IMR-90 (cell line): ENCODE data around the gene SNED1. TPM values are rescaled to one million over a fixed set of nuclear protein-coding genes. Genes with fewer than 3 reads are reported as not detected.
A peak's percentile ranks its signal among the peaks of the same experiment; 100 is the strongest.

Source experiments
- ATAC-seq: fragments of 200-7000 bp; cut with Tn5 transposase; 2 replicates; pipeline ENCODE4 v1.9.1; 2020; ENCODE audit warnings: low read depth, mild to moderate bottlenecking, moderate library complexity
- BruUV-seq: library from RNA; stranded (reverse); fragments of 400-500 nt; replicated peaks from 2 replicates; lab custom pipeline; 2021; lab: Mats Ljungman, UMichigan
- CTCF ChIA-PET: fragments of 300-600 bp; formaldehyde crosslinking; extraction: SDS; loops from one replicate; lab custom pipeline; 2021; ENCODE audit warnings: antibody characterized with exemption; lab: Yijun Ruan, JAX
- POLR2A ChIA-PET: fragments of 300-600 bp; sonication (Branson Sonifier 250); formaldehyde crosslinking; loops from one replicate; lab custom pipeline; 2022; ENCODE audit warnings: antibody characterized with exemption; ENCODE audit not compliant: unreplicated experiment; lab: Charles Lee
- DNase-seq: peaks from one replicate; pipeline ENCODE4 v3.0.0; 2013
- H2AFZ ChIP-seq: replicated peaks from 2 replicates; pipeline ENCODE3; 2013; ENCODE audit warnings: low read length, mild to moderate bottlenecking; ENCODE audit not compliant: poor library complexity
- H2AK5ac ChIP-seq: 2 replicates; pipeline ENCODE4 v1.6.1; 2013; ENCODE audit warnings: low read depth, low read length, inconsistent platforms
- H2AK9ac ChIP-seq: replicated peaks from 2 replicates; pipeline ENCODE3; 2013; ENCODE audit warnings: mild to moderate bottlenecking, low read depth, low read length, moderate library complexity; ENCODE audit not compliant: poor library complexity
- H2BK120ac ChIP-seq: 2 replicates; pipeline ENCODE4 v1.6.1; 2013; ENCODE audit warnings: low read depth, low read length, inconsistent platforms
- H2BK15ac ChIP-seq: 3 replicates; pipeline ENCODE4 v1.6.1; 2013; ENCODE audit warnings: low read depth, low read length, inconsistent platforms
- H2BK20ac ChIP-seq: 2 replicates; pipeline ENCODE4 v1.6.1; 2013; ENCODE audit warnings: low read depth, mild to moderate bottlenecking, inconsistent platforms, low read length, moderate library complexity
- H2BK5ac ChIP-seq: 2 replicates; pipeline ENCODE4 v1.6.1; 2013; ENCODE audit warnings: mild to moderate bottlenecking, low read depth, low read length, inconsistent platforms; ENCODE audit not compliant: poor library complexity, severe bottlenecking
- H3K14ac ChIP-seq: replicated peaks from 2 replicates; pipeline ENCODE4 v1.6.1; 2013; ENCODE audit warnings: low read depth, low read length, inconsistent platforms
- H3K18ac ChIP-seq: 2 replicates; pipeline ENCODE4 v1.6.1; 2013; ENCODE audit warnings: low read depth, low read length, control low read depth
- H3K23ac ChIP-seq: 2 replicates; pipeline ENCODE4 v1.6.1; 2013; ENCODE audit warnings: low read depth, low read length, inconsistent platforms
- H3K27ac ChIP-seq: 2 replicates; pipeline ENCODE4 v1.5.1; 2013; ENCODE audit warnings: mild to moderate bottlenecking, control low read depth, low read length; ENCODE audit not compliant: insufficient read depth
- H3K27me3 ChIP-seq: 2 replicates; pipeline ENCODE4 v1.6.1; 2013; ENCODE audit warnings: low read length; ENCODE audit not compliant: control insufficient read depth, insufficient read depth
- H3K36me3 ChIP-seq: 2 replicates; pipeline ENCODE4 v1.6.1; 2013; ENCODE audit warnings: low read length, mixed read lengths; ENCODE audit not compliant: control insufficient read depth, insufficient read depth
- H3K4ac ChIP-seq: 2 replicates; pipeline ENCODE4 v1.6.1; 2013; ENCODE audit warnings: low read depth, low read length, inconsistent platforms
- H3K4me1 ChIP-seq: 2 replicates; pipeline ENCODE4 v1.6.1; 2013; ENCODE audit warnings: low read length, mixed read lengths; ENCODE audit not compliant: control insufficient read depth, insufficient read depth
- H3K4me2 ChIP-seq: 2 replicates; pipeline ENCODE4 v1.6.1; 2013; ENCODE audit warnings: low read depth, mild to moderate bottlenecking, control low read depth, low read length, moderate library complexity
- H3K4me3 ChIP-seq: 2 replicates; pipeline ENCODE4 v1.5.1; 2013; ENCODE audit warnings: low read depth, mild to moderate bottlenecking, control low read depth, low read length, moderate library complexity; ENCODE audit not compliant: insufficient read depth
- H3K56ac ChIP-seq: 2 replicates; pipeline ENCODE4 v1.6.1; 2013; ENCODE audit warnings: low read length, inconsistent platforms; ENCODE audit not compliant: insufficient read depth; ENCODE audit errors: extremely low read depth
- H3K79me1 ChIP-seq, 2 experiments: 2 replicates each; pipeline ENCODE4 v1.6.1; 2013; ENCODE audit warnings: low read length in 2 of 2, inconsistent platforms in 1 of 2, low read depth in 1 of 2
- H3K9ac ChIP-seq: 2 replicates; pipeline ENCODE4 v1.6.1; 2013; ENCODE audit warnings: low read depth, low read length, control low read depth
- H3K9me1 ChIP-seq: 2 replicates; pipeline ENCODE4 v1.6.1; 2013; ENCODE audit warnings: low read length, inconsistent platforms; ENCODE audit not compliant: insufficient read depth
- H3K9me3 ChIP-seq: 2 replicates; pipeline ENCODE4 v1.6.1; 2013; ENCODE audit warnings: low read length; ENCODE audit not compliant: control insufficient read depth, insufficient read depth
- H4K20me1 ChIP-seq: 2 replicates; pipeline ENCODE4 v1.6.1; 2013; ENCODE audit warnings: low read length, inconsistent platforms; ENCODE audit not compliant: insufficient read depth
- H4K5ac ChIP-seq: 2 replicates; pipeline ENCODE4 v1.6.1; 2013; ENCODE audit warnings: mild to moderate bottlenecking, low read depth, low read length, control low read depth
- H4K8ac ChIP-seq, 2 experiments: 2 replicates each; pipeline ENCODE4 v1.6.1; 2013; ENCODE audit warnings: low read depth in 2 of 2, low read length in 2 of 2, control low read depth in 1 of 2, inconsistent platforms in 1 of 2
- H4K91ac ChIP-seq: 2 replicates; pipeline ENCODE4 v1.6.1; 2013; ENCODE audit warnings: low read depth, low read length, inconsistent platforms; ENCODE audit not compliant: insufficient read depth
- CTCF ChIP-seq: conservative IDR thresholded peaks from 2 replicates; pipeline ENCODE4 v1.5.1; 2012; ENCODE audit warnings: mild to moderate bottlenecking, low read depth, low read length, improper control_type of control experiment
- MAZ ChIP-seq: IDR thresholded peaks from 2 replicates; pipeline ENCODE4 v1.6.1; 2012; ENCODE audit warnings: low read depth, mild to moderate bottlenecking, low read length, improper control_type of control experiment, moderate library complexity, borderline replicate concordance
- MXI1 ChIP-seq: IDR thresholded peaks from 2 replicates; pipeline ENCODE4 v1.6.1; 2012; ENCODE audit warnings: low read depth, mild to moderate bottlenecking, low read length, moderate library complexity, borderline replicate concordance
- POLR2A ChIP-seq: IDR thresholded peaks from 2 replicates; pipeline ENCODE4 v1.6.1; 2012; ENCODE audit warnings: mild to moderate bottlenecking, low read depth, low read length
- RAD21 ChIP-seq: IDR thresholded peaks from 2 replicates; pipeline ENCODE4 v1.6.1; 2012; ENCODE audit warnings: low read length, improper control_type of control experiment
- WGBS, 2 experiments: methylation state at CpG; one replicate each; pipeline versions ENCODE4 v1.1.5 to v1.1.7; 2013; ENCODE audit warnings: missing lambda C conversion rate in 2 of 2; ENCODE audit not compliant: insufficient read length in 1 of 2; ENCODE audit errors: extremely low coverage in 2 of 2; 5-methylcytosine and 5-hydroxymethylcytosine counted together
- dilution Hi-C: fragments of 300-500 bp; cut with HindIII; formaldehyde crosslinking; loops from one replicate; pipeline ENCODE4 v1.14.3; 2018; ENCODE audit warnings: low sequenced_read_pairs; ENCODE audit not compliant: unreplicated experiment
- in situ Hi-C: fragments of 300-500 bp; cut with MboI; formaldehyde crosslinking; loops from 3 replicates; pipeline ENCODE4 v1.14.3; 2019; ENCODE audit warnings: low sequenced_read_pairs, inconsistent platforms, mixed read lengths
- intact Hi-C: fragments of 100-400 bp; cut with micrococcal nuclease; formaldehyde crosslinking; loops from 2 replicates; pipeline ENCODE4 v1.10.0; 2022
- polyA plus RNA-seq, 3 experiments: library from polyadenylated mRNA; depleted of rRNA; stranded (reverse); fragments of >200 nt; gene quantifications; 2 replicates each; pipeline ENCODE4 v1.2.3, GENCODE V29; 2012; ENCODE audit warnings: low replicate concordance in 1 of 3
- total RNA-seq: library from RNA; depleted of rRNA; stranded (reverse); fragments of >200 nt; gene quantifications from 2 replicates; pipeline ENCODE4 v1.2.3, GENCODE V29; 2012

The SNED1 gene
- total and polyA plus RNA-seq, 2 of the 4 experiments (the other 2 are of a cell fraction) = 1.1 to 3.4 TPM

DNA sequence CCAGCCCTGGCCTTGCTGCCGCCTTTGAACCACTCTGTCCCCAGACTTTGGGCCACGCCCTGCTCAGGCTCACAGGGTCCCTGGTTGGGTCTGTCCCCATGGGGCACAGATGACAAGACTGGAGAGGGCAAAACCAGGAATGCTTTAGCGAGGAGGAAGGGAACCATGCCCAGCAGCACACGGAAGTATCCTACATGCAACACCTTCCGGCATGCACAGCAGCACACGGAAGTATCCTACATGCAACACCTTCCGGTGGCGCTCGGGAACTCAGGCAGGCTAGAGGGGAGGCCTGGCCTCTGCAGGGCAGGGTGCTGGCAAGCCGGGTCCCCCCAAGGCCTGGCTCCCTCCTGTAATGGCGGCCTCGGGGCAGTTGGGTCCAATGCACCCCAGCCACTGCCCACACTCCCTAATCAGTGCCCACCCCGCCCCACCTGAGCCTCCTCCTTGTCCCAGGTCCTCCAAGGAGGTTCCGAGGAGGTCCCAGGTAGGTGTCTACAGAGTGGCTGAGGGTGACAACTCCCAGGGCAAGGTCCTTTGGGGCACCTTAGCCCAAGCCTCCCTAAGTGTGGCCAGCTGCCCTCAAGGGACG lies 33.6 kb upstream of the SNED1 start:
- Histone ChIP-seq H2BK120ac (no peak overlapping the region), H3K4me1 (peaks cover 25% of the 10 kb centered on the region; the same call in 1 of the 2 replicates), H2AK9ac (no peak overlapping the region), H3K4ac (no peak overlapping the region), H4K20me1 (no peaks in the 10 kb centered on the region), H3K27ac (no peak overlapping the region), H3K27me3 (no peaks in the 10 kb centered on the region; the same call in 1 of the 2 replicates), H3K18ac (no peak overlapping the region), H3K23ac (no peak overlapping the region), H3K9me1 (peaks cover 10% of the 10 kb centered on the region), H2BK15ac (no peak overlapping the region), H4K5ac (no peak overlapping the region), H3K36me3 (no peaks in the 10 kb centered on the region), H3K9ac (no peak overlapping the region), H4K91ac (no peak overlapping the region), H2AFZ (peak overlapping the region; percentile 43), H3K4me2 (no peak overlapping the region), H2AK5ac (no peak overlapping the region), H2BK5ac (no peak overlapping the region), H3K56ac (no peak overlapping the region), H2BK20ac (no peak overlapping the region), H3K9me3 (no peaks in the 10 kb centered on the region), H3K14ac (no peak overlapping the region), H4K8ac (no peak overlapping the region), H3K79me1 (no peaks in the 10 kb centered on the region), H3K4me3 (no peak overlapping the region)
- intact Hi-C loops = no loop called here
- ChIA-PET POLR2A (no interaction called here), CTCF (no interaction called here)
- 98% methylated on average over 4 of the region's 15 CpGs; no CpG with 5 or more reads in 1 of the 2 experiments for WGBS, 2 experiments
- dilution Hi-C loops = no loop called here
- TF ChIP-seq MAZ (no peak), MXI1 (no peak), CTCF (no peak), RAD21 (no peak), POLR2A (no peak)
- BruUV-seq = no TSS peak
- DNase-seq = no peak
- ATAC-seq = no peak
- in situ Hi-C loops = no loop called here
